Measurements from ENCODE around the gene TAF6L.
A peak's percentile ranks its signal among the peaks of the same experiment; 100 is the strongest.

Gene TAF6L

DNA sequence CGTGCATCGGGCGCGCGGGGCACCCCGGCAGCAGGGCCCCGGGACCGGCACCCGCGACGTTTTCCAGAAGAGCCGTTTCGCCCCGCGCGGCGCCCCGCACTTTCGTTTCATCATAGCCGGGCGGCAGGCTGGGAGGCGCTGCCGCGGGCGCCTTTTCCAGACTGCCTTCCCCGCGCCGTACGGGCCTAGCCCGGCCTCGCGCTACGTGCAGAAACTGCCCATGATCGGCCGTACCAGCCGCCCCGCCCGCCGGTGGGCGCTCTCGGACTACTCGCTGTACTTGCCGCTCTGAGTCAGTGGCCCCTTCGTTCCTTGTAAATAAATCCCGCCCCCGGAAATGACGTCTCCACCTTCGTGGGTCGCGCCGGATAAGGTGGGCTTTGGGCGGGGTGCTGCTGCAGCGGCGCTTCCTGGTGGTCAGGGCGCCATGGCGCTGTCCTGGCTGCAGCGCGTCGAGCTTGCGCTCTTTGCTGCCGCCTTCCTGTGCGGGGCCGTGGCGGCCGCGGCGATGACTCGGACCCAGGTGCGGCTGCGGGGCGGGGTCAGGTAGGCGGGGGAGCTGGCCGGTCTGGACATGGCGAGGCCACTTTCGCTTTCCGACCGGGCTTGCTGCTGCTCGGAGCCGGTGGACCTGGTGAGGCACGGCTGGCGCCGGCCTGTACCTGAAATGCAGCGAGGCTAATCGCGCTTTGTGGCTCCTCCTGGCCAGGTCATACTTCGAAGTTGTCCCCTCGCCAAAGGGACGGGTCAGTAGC lies 16.0 kb downstream of the TAF6L start, which contains the start of gene TMEM179B:
Gene TMEM179B, plus strand, starts transcription at position 398 of the 755 bp plus-strand sequence. Its CDS starts 30 bp downstream, at position 428.
- peak within 1 kb of the TSS; percentile 93 for H3K4me3 ChIP-seq (ENCODE audit: low read depth, low read length)
- TF ChIP-seq CTCF (IDR thresholded peaks at IDR 0.05; ENCODE audit: borderline replicate concordance, insufficient read depth, low read depth, low read length): peak; percentile 77

DNA sequence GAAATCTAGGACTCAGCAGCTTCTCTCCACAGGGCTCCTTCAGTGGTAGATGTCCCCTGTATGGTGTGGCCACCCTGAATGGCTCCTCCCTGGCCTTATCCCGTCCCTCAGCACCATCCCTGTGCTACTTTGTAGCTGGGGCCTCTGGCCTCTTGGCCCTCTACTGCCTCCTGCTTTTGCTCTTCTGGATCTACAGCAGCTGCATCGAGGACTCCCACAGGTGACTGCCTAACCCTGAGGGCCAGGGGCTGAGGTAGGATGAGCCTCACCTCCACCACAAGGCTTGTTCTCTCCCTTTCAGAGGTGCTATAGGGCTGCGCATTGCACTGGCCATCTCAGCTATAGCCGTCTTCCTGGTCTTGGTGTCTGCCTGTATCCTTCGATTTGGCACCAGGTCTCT lies 17.8 kb downstream of the TAF6L start:
- 0 out of 2 replicates have a peak, but pooled peaks have one; percentile 0 for TF ChIP-seq CTCF (IDR thresholded peaks at IDR 0.05; ENCODE audit: borderline replicate concordance, insufficient read depth, low read depth, low read length)
- H3K4me3 ChIP-seq (ENCODE audit: low read depth, low read length): no peak overlapping the region

DNA sequence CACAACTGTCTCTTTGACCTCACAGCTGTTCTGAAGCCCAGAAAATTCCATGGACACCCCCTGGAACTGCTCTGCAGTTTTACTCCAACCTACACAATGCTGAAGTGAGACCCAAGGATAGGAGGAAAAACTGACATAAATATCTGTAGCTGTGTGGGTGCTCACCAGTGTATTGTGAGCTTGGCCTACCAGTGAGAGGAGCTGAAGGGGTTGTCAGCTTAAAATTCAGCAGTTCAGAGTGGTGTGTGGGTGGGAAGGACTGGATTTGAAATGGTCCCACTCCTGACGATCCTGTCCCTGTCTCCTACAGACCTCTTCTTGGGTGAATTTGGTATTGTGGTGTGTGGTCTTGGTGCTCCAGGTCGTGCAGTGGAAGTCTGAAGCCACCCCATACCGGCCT lies 18.4 kb downstream of the TAF6L start:
- TF ChIP-seq CTCF (IDR thresholded peaks at IDR 0.05; ENCODE audit: borderline replicate concordance, insufficient read depth, low read depth, low read length): no peak
- no peak overlapping the region for H3K4me3 ChIP-seq (ENCODE audit: low read depth, low read length)

- no peak for TF ChIP-seq CTCF (IDR thresholded peaks at IDR 0.05; ENCODE audit: borderline replicate concordance, insufficient read depth, low read depth, low read length)
These were observed 20.5 kb downstream of the TAF6L start, which contains the start of gene TMEM223 for GRCh38 chr11:62791501-62792201. TMEM223 (minus strand) TSS chr11:62792006; CDS start chr11:62791994, 12 bp downstream.

DNA sequence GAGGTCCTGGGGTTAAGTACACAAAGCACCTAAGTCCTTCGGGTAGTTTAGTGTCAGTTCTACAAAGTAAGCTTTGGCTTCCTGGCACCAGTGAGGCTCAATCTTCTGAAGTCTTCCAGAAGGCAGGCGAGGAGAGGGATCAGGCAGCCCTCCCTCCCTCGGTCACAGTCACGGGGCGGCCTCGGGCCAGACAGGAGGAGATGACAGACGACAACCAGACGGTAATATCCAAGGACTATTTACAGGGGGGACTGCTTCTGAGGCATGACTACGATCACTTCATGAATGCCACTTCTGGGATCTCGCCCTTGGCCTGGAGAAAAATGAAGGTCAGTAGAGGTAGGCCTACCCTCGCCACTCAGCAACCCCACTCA lies 21.0 kb downstream of the TAF6L start:
- no peak for TF ChIP-seq CTCF (IDR thresholded peaks at IDR 0.05; ENCODE audit: borderline replicate concordance, insufficient read depth, low read depth, low read length)

More at GRCh38 chr11:62791501-62792201, 20.5 kb downstream of the TAF6L start, which contains the start of gene TMEM223:
- H3K4me3 ChIP-seq (ENCODE audit: low read depth, low read length): peak within 1 kb of the TSS; percentile 92

DNA sequence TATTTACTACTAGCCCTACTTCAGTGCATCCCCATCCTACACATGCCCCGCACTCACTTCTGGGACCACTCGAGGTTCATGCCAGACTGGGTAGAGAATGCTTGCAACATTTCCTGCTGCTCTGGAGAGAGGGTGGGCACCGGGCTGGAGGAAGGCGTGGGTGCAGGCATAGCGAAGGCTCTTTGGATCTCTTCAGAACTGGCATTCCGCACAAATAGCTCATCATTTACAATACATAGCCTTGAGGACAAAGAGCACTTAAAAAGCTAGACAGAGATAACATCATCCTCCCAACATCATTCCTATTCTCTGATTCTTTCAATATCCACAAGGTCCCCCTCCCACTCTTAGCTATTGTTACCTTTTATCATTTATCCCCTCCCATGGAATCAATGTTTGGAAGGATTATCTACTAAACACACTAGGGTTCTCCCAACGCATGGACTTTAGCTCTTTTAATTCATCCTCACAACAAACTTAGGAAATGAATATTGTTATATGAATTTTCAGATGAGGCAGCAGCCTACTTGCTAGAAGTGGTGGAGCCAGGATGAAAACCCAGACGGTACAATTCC lies 23.1 kb downstream of the TAF6L start:
- H3K4me3 ChIP-seq (ENCODE audit: low read depth, low read length): no peak overlapping the region
- TF ChIP-seq CTCF (IDR thresholded peaks at IDR 0.05; ENCODE audit: borderline replicate concordance, insufficient read depth, low read depth, low read length): no peak

More for the DNA sequence above, 21.0 kb downstream of the TAF6L start:
- H3K4me3 ChIP-seq (ENCODE audit: low read depth, low read length): no peak overlapping the region

All from GM12875 (cell line).